ENCODE measurements around the gene HARBI1. TPM values are rescaled to one million over a fixed set of nuclear protein-coding genes. Genes with fewer than 3 reads are reported as not detected.

Gene HARBI1
- total and polyA plus RNA-seq, 10 of the 15 experiments (the other 5 are each of a cell fraction or from before 2014, with no cell fraction given), result 3.6 to 8.4 (median 5.2) TPM

DNA sequence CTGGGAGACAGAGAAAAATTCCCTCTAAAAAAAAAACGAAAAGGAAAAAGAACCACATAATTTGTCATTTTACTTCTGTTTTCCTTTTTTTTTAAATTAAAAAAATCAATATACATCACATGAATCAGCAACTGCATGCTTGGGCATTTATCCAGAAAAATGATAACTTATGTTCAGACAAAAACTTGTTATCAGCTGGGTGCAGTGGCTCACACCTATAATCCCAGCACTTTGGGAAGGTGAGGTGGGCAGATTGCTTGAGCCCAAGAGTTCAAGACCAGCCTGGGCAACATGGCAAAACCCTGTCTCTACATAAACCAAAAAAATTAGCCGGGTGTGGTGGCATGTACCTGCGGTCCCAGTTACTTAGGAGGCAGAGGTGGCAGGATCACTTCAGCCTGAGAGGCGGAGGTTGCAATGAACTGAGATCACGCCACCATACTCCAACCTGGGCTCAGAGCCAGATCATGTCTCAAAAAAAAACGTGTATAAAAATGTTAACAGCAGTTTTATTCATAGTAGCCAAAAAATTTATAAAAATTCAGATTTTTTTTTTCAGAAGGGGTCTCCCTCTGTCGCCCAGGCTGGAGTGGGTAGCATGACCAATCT lies 51.7 kb downstream of the HARBI1 start:
- 81% methylated on average over 7 of the region's 7 CpGs for WGBS (ENCODE audit: insufficient coverage, insufficient replicate concordance, low lambda C conversion rate, missing lambda C conversion rate)
- H3K4me1 ChIP-seq (ENCODE audit: control insufficient read depth, insufficient read depth, low read length), result no peaks in the 10 kb centered on the region
- H3K27me3 ChIP-seq (replicated peaks in 1 of 2; ENCODE audit: control insufficient read depth in 2 of 2, insufficient read depth in 2 of 2, low read length in 1 of 2), result no peaks in the 10 kb centered on the region
- no peak overlapping the region for H3K4me2 ChIP-seq (ENCODE audit: control insufficient read depth, insufficient read depth)
- no peak for FAIRE-seq
- H3K9me3 ChIP-seq (replicated peaks; ENCODE audit: control insufficient read depth, insufficient read depth, low read length), result no peaks in the 10 kb centered on the region; the same call in 2 of the 3 replicates
- ChIA-PET SMC1A (ENCODE audit: uncharacterized antibody, unreplicated experiment) (interaction anchor here (1.5 kb wide), 1 partner anchor 9 kb away, joined by 4 read pairs; no protein-coding TSS in a partner anchor), POLR2A (no interaction called here), CTCF (no interaction called here), RAD21 (ENCODE audit: unreplicated experiment) (no interaction called here)
- BruUV-seq (replicated peaks), result no TSS peak
- no peaks in the 10 kb centered on the region for H4K20me1 ChIP-seq (ENCODE audit: control insufficient read depth, insufficient read depth)
- no peak overlapping the region for H3K4me3 ChIP-seq
- in situ Hi-C loops (cut with MboI) (no loop called here), intact Hi-C loops (cut with micrococcal nuclease; ENCODE audit: unreplicated experiment) (no loop called here)
- no peak for DNase-seq (ENCODE audit: low read depth, low spot score)
- H3K27ac ChIP-seq (ENCODE audit: control insufficient read depth, insufficient read depth), result no peak overlapping the region
- TF ChIP-seq HCFC1 (IDR thresholded peaks at IDR 0.05; ENCODE audit: low read length) (no peak), TCF12 (IDR thresholded peaks at IDR 0.05; ENCODE audit: low read depth, low read length) (no peak), WRNIP1 (IDR thresholded peaks at IDR 0.05; ENCODE audit: borderline replicate concordance, low read depth, low read length) (no peak), CBX3 (IDR thresholded peaks at IDR 0.05; ENCODE audit: borderline replicate concordance, low read depth) (no peak), CHD1 (IDR thresholded peaks at IDR 0.05; ENCODE audit: low read depth, low read length) (no peak), RELA (IDR thresholded peaks at IDR 0.05; ENCODE audit: borderline replicate concordance, partially characterized antibody) (no peak), TAF1 (IDR thresholded peaks at IDR 0.05; ENCODE audit: borderline replicate concordance, low read depth, low read length) (no peak), ZNF207 (IDR thresholded peaks at IDR 0.05; ENCODE audit: borderline replicate concordance) (no peak), FOXM1 (IDR thresholded peaks at IDR 0.05; ENCODE audit: low read depth, low read length) (no peak), SREBF2 (IDR thresholded peaks at IDR 0.05; ENCODE audit: low read length) (no peak), RFX5 (IDR thresholded peaks at IDR 0.05; ENCODE audit: low read depth, low read length) (no peak)
- TF ChIP-seq, protein P1, sequence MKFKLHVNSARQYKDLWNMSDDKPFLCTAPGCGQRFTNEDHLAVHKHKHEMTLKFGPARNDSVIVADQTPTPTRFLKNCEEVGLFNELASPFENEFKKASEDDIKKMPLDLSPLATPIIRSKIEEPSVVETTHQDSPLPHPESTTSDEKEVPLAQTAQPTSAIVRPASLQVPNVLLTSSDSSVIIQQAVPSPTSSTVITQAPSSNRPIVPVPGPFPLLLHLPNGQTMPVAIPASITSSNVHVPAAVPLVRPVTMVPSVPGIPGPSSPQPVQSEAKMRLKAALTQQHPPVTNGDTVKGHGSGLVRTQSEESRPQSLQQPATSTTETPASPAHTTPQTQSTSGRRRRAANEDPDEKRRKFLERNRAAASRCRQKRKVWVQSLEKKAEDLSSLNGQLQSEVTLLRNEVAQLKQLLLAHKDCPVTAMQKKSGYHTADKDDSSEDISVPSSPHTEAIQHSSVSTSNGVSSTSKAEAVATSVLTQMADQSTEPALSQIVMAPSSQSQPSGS (IDR thresholded peaks at IDR 0.05; ENCODE audit: low read length), result no peak
- TF ChIP-seq, protein P2, sequence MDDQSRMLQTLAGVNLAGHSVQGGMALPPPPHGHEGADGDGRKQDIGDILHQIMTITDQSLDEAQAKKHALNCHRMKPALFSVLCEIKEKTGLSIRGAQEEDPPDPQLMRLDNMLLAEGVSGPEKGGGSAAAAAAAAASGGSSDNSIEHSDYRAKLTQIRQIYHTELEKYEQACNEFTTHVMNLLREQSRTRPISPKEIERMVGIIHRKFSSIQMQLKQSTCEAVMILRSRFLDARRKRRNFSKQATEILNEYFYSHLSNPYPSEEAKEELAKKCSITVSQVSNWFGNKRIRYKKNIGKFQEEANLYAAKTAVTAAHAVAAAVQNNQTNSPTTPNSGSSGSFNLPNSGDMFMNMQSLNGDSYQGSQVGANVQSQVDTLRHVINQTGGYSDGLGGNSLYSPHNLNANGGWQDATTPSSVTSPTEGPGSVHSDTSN (IDR thresholded peaks at IDR 0.05; ENCODE audit: insufficient replicate concordance, low read depth, low read length), result no peak
- TF ChIP-seq, protein P3, sequence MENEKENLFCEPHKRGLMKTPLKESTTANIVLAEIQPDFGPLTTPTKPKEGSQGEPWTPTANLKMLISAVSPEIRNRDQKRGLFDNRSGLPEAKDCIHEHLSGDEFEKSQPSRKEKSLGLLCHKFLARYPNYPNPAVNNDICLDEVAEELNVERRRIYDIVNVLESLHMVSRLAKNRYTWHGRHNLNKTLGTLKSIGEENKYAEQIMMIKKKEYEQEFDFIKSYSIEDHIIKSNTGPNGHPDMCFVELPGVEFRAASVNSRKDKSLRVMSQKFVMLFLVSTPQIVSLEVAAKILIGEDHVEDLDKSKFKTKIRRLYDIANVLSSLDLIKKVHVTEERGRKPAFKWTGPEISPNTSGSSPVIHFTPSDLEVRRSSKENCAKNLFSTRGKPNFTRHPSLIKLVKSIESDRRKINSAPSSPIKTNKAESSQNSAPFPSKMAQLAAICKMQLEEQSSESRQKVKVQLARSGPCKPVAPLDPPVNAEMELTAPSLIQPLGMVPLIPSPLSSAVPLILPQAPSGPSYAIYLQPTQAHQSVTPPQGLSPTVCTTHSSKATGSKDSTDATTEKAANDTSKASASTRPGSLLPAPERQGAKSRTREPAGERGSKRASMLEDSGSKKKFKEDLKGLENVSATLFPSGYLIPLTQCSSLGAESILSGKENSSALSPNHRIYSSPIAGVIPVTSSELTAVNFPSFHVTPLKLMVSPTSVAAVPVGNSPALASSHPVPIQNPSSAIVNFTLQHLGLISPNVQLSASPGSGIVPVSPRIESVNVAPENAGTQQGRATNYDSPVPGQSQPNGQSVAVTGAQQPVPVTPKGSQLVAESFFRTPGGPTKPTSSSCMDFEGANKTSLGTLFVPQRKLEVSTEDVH (IDR thresholded peaks at IDR 0.05; ENCODE audit: low read depth, partially characterized antibody), result no peak
- no peaks in the 10 kb centered on the region; a peak in 3 of 4 replicates for H3K36me3 ChIP-seq (ENCODE audit: control insufficient read depth in 2 of 2, insufficient read depth in 2 of 2, low read length in 1 of 2)
- no peak overlapping the region for H2AFZ ChIP-seq (ENCODE audit: control insufficient read depth, low read depth, low read length)
- no peak for ATAC-seq
- H3K9ac ChIP-seq (ENCODE audit: control insufficient read depth, insufficient read depth, low read length), result no peak overlapping the region
- peaks cover 60% of the 10 kb centered on the region for H3K79me2 ChIP-seq (ENCODE audit: control insufficient read depth, insufficient read depth, low read length)
